Kidney (tissue), 2 donors: ENCODE data around the gene KIRREL2. TPM values are rescaled to one million over a fixed set of nuclear protein-coding genes. Genes with fewer than 3 reads are reported as not detected.

Source experiments
- polyA plus RNA-seq: library from polyadenylated mRNA; stranded (reverse); fragments of 350-450 nt; fragmentation: Illumina TruSeq; extraction: RNeasy Lipid Tissue Mini Kit (QIAGEN cat#74804); gene quantifications from one replicate; pipeline ENCODE4 v1.2.3, GENCODE V29; 2014; ENCODE audit warnings: low read depth, low replicate concordance; ENCODE audit not compliant: insufficient read depth
- total RNA-seq: library from RNA; stranded (reverse); fragmentation: NEBNext Ultra II Directional; extraction: Animal tissue kit (Norgen Biotek cat#: 25700); gene quantifications from one replicate; pipeline ENCODE4 v1.2.1, GENCODE V29; 2021
- donor health status: DM: yes; HTN: yes; CAD: no.

KIRREL2 gene
- total and polyA plus RNA-seq, 2 donors from 2014 or later, result 0.82 TPM; not detected in 1

Other genes with a start within 250 kb of the KIRREL2 start
- 15.9 TPM for gene HAUS5, start 244.2 kb upstream of the KIRREL2 start, total RNA-seq
- 6.8 TPM for gene HAUS5, start 244.2 kb upstream of the KIRREL2 start, polyA plus RNA-seq
- 77.6 TPM for gene RBM42, start 227.9 kb upstream of the KIRREL2 start, total RNA-seq
- 78.1 TPM for gene RBM42, start 227.9 kb upstream of the KIRREL2 start, polyA plus RNA-seq
- gene ETV2, start 215.2 kb upstream of the KIRREL2 start, total RNA-seq, result 0.38 TPM
- 3.3 TPM for gene ETV2, start 215.2 kb upstream of the KIRREL2 start, polyA plus RNA-seq
- gene COX6B1, start 208.6 kb upstream of the KIRREL2 start, total RNA-seq, result 323 TPM
- 1,951 TPM for gene COX6B1, start 208.6 kb upstream of the KIRREL2 start, polyA plus RNA-seq
- gene UPK1A, start 190.4 kb upstream of the KIRREL2 start, total RNA-seq, result not detected
- 0.32 TPM for gene UPK1A, start 190.4 kb upstream of the KIRREL2 start, polyA plus RNA-seq
- gene ZBTB32, start 152.4 kb upstream of the KIRREL2 start, total RNA-seq, result 1.8 TPM
- not detected for gene ZBTB32, start 152.4 kb upstream of the KIRREL2 start, polyA plus RNA-seq
- gene KMT2B, start 138.9 kb upstream of the KIRREL2 start, total RNA-seq, result 40.8 TPM
- gene KMT2B, start 138.9 kb upstream of the KIRREL2 start, polyA plus RNA-seq, result 14.8 TPM
- gene IGFLR1, start 114.5 kb upstream of the KIRREL2 start, total RNA-seq, result 22.3 TPM
- gene IGFLR1, start 114.5 kb upstream of the KIRREL2 start, polyA plus RNA-seq, result 26.0 TPM
- 27.4 TPM for gene U2AF1L4, start 111.5 kb upstream of the KIRREL2 start, total RNA-seq
- 47.7 TPM for gene U2AF1L4, start 111.5 kb upstream of the KIRREL2 start, polyA plus RNA-seq
- gene PSENEN, start 111.3 kb upstream of the KIRREL2 start, total RNA-seq, result 84.0 TPM
- 185 TPM for gene PSENEN, start 111.3 kb upstream of the KIRREL2 start, polyA plus RNA-seq
- gene LIN37, start 108.3 kb upstream of the KIRREL2 start, total RNA-seq, result 11.2 TPM
- gene LIN37, start 108.3 kb upstream of the KIRREL2 start, polyA plus RNA-seq, result 11.4 TPM
- 64.3 TPM for gene HSPB6, start 99.9 kb upstream of the KIRREL2 start, total RNA-seq
- gene HSPB6, start 99.9 kb upstream of the KIRREL2 start, polyA plus RNA-seq, result 53.1 TPM
- 34.9 TPM for gene PROSER3, start 98.7 kb upstream of the KIRREL2 start, total RNA-seq
- gene PROSER3, start 98.7 kb upstream of the KIRREL2 start, polyA plus RNA-seq, result 2.8 TPM
- 18.5 TPM for gene ARHGAP33, start 81.3 kb upstream of the KIRREL2 start, total RNA-seq
- gene ARHGAP33, start 81.3 kb upstream of the KIRREL2 start, polyA plus RNA-seq, result 5.6 TPM
- gene PRODH2, start 44.1 kb upstream of the KIRREL2 start, total RNA-seq, result 9.0 TPM
- gene PRODH2, start 44.1 kb upstream of the KIRREL2 start, polyA plus RNA-seq, result 409 TPM
- 0.25 TPM for gene NPHS1, start 4.4 kb upstream of the KIRREL2 start, total RNA-seq
- gene NPHS1, start 4.4 kb upstream of the KIRREL2 start, polyA plus RNA-seq, result 39.7 TPM
- 3.8 TPM for gene APLP1, start 11.7 kb downstream of the KIRREL2 start, total RNA-seq
- 13.6 TPM for gene APLP1, start 11.7 kb downstream of the KIRREL2 start, polyA plus RNA-seq
- gene NFKBID, start 43.6 kb downstream of the KIRREL2 start, total RNA-seq, result 23.9 TPM
- gene NFKBID, start 43.6 kb downstream of the KIRREL2 start, polyA plus RNA-seq, result 1.9 TPM
- 16.7 TPM for gene HCST, start 45.6 kb downstream of the KIRREL2 start, total RNA-seq
- 10.6 TPM for gene HCST, start 45.6 kb downstream of the KIRREL2 start, polyA plus RNA-seq
- gene TYROBP, start 51.4 kb downstream of the KIRREL2 start, total RNA-seq, result 77.6 TPM
- 64.2 TPM for gene TYROBP, start 51.4 kb downstream of the KIRREL2 start, polyA plus RNA-seq
- gene LRFN3, start 79.5 kb downstream of the KIRREL2 start, total RNA-seq, result 9.4 TPM
- 8.2 TPM for gene LRFN3, start 79.5 kb downstream of the KIRREL2 start, polyA plus RNA-seq
- gene SDHAF1, start 138.3 kb downstream of the KIRREL2 start, total RNA-seq, result 15.0 TPM
- gene SDHAF1, start 138.3 kb downstream of the KIRREL2 start, polyA plus RNA-seq, result 34.3 TPM
- 7.0 TPM for gene SYNE4, start 151.9 kb downstream of the KIRREL2 start, total RNA-seq
- gene SYNE4, start 151.9 kb downstream of the KIRREL2 start, polyA plus RNA-seq, result 15.7 TPM
- 21.5 TPM for gene ALKBH6, start 157.3 kb downstream of the KIRREL2 start, total RNA-seq
- 21.7 TPM for gene ALKBH6, start 157.3 kb downstream of the KIRREL2 start, polyA plus RNA-seq
- 10.3 TPM for gene CLIP3, start 176.0 kb downstream of the KIRREL2 start, total RNA-seq
- 12.3 TPM for gene CLIP3, start 176.0 kb downstream of the KIRREL2 start, polyA plus RNA-seq
- 3.7 TPM for gene THAP8, start 197.4 kb downstream of the KIRREL2 start, total RNA-seq
- 10.3 TPM for gene THAP8, start 197.4 kb downstream of the KIRREL2 start, polyA plus RNA-seq
- 0.69 TPM for gene WDR62, start 198.0 kb downstream of the KIRREL2 start, total RNA-seq
- gene WDR62, start 198.0 kb downstream of the KIRREL2 start, polyA plus RNA-seq, result 0.58 TPM